Kidney (tissue), 14 donors: ENCODE results near the gene MICAL2. TPM values are rescaled to one million over a fixed set of nuclear protein-coding genes. Genes with fewer than 3 reads are reported as not detected.

Experiments used
- DNase-seq, 5 donors: peaks; one replicate each; pipeline ENCODE4 v3.0.0-alpha.2; 2013 to 2020
- FAIRE-seq: peaks from 2 replicates; lab custom pipeline; 2012; peaks lifted over from hg19 to GRCh38; lab: Jason Lieb, UNC
- H3K27ac ChIP-seq, 2 donors: one replicate each; pipeline ENCODE4 v1.7.0; 2013; ENCODE audit warnings: low read depth in 2 of 2, low read length in 2 of 2, inconsistent platforms in 1 of 2
- H3K27me3 ChIP-seq: one replicate; pipeline ENCODE4 v1.7.1; 2013; ENCODE audit warnings: low read length, inconsistent platforms; ENCODE audit not compliant: control insufficient read depth, insufficient read depth
- H3K36me3 ChIP-seq, 3 donors: one replicate each; pipeline versions ENCODE4 v1.7.0 to v1.7.1; 2013; ENCODE audit warnings: low read length in 3 of 3, control low read depth in 1 of 3, inconsistent platforms in 1 of 3; ENCODE audit not compliant: insufficient read depth in 3 of 3, control insufficient read depth in 2 of 3
- H3K4me1 ChIP-seq, 3 donors: one replicate each; pipeline versions ENCODE4 v1.7.0 to v1.7.1; 2013; ENCODE audit warnings: low read length in 3 of 3, inconsistent platforms in 1 of 3, low read depth in 1 of 3; ENCODE audit not compliant: control insufficient read depth in 2 of 3, insufficient read depth in 2 of 3
- H3K4me3 ChIP-seq, 3 donors: one replicate each; pipeline versions ENCODE4 v1.7.0 to v1.8.1; 2013; ENCODE audit warnings: low read length in 3 of 3, control low read depth in 1 of 3, inconsistent platforms in 1 of 3
- H3K9ac ChIP-seq, 3 donors: one replicate each; pipeline versions ENCODE4 v1.7.0 to v1.7.1; 2013; ENCODE audit warnings: low read length in 3 of 3, control low read depth in 1 of 3, inconsistent platforms in 1 of 3
- H3K9me3 ChIP-seq, 3 donors: one replicate each; pipeline versions ENCODE4 v1.7.0 to v1.7.1; 2013; ENCODE audit warnings: low read length in 3 of 3, control low read depth in 1 of 3, inconsistent platforms in 1 of 3; ENCODE audit not compliant: control insufficient read depth in 2 of 3, insufficient read depth in 1 of 3
- intact Hi-C: fragments of 100-400 bp; cut with DNase I; formaldehyde crosslinking; loops from one replicate; pipeline ENCODE4 v1.11.1; 2022
- polyA plus RNA-seq: library from polyadenylated mRNA; stranded (reverse); fragments of 350-450 nt; fragmentation: Illumina TruSeq; extraction: RNeasy Lipid Tissue Mini Kit (QIAGEN cat#74804); gene quantifications from one replicate; pipeline ENCODE4 v1.2.3, GENCODE V29; 2014; ENCODE audit warnings: low read depth, low replicate concordance; ENCODE audit not compliant: insufficient read depth
- total RNA-seq: library from RNA; stranded (reverse); fragmentation: NEBNext Ultra II Directional; extraction: Animal tissue kit (Norgen Biotek cat#: 25700); gene quantifications from one replicate; pipeline ENCODE4 v1.2.1, GENCODE V29; 2021
- TF ChIP-seq, protein P1 (sequence below): IDR thresholded peaks from 3 replicates; pipeline ENCODE4 v1.5.1; 2012; ENCODE audit warnings: mild to moderate bottlenecking, moderate library complexity, borderline replicate concordance; ENCODE audit not compliant: insufficient read depth; ENCODE audit errors: extremely low read depth
- donor health status: control.
- donor health status: control.
- donor health status: control.
- donor health status: control.
- donor health status: control.
- donor health status: DM: yes; HTN: yes; CAD: no.
- donor health status: Normal renal cell carcinoma (clear cell type).

Gene MICAL2
- total and polyA plus RNA-seq, 2 donors from 2014 or later = 7.8 to 64.5 TPM

DNA sequence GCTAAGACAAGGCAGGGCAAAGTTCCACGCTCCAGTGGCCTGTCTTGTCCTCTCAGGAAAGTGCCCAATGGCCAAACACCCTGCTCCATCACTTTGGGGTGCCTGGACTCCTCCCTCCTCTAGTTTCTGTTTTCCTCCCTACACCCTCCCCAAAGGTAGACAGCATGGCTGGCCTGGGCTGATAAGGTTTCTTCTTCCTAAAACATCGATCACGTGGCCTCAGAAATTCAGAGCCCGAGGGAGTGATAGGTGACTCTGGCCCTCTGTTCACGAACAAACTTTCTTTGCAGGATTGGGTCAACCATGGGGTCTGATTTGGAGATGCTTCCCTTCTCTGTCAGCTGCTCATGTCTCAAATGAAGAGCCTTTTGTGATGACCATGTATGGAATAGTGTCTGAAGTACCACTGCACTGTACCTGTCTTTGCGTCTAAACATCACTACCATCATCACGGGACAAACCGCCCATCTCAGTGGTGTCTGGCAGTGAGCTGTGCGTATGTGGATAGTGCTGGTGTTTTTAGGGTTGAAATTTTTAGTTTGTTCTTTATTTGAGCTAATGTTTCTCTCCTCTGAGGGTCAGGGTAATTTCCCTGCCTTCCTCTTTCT is 6.1 kb downstream of the MICAL2 start:
- Histone ChIP-seq H3K4me1 (no peaks in the 10 kb centered on the region), H3K36me3 (no peaks in the 10 kb centered on the region), H3K9ac (no peak overlapping the region), H3K27ac (peak overlapping the region in 1 of 2 donors; percentile 10), H3K9me3 (no peaks in the 10 kb centered on the region), H3K27me3 (no peaks in the 10 kb centered on the region), H3K4me3 (no peak overlapping the region)
- FAIRE-seq (no peak), DNase-seq (no peak)
- intact Hi-C loops = no loop called here
- TF ChIP-seq, protein P1, sequence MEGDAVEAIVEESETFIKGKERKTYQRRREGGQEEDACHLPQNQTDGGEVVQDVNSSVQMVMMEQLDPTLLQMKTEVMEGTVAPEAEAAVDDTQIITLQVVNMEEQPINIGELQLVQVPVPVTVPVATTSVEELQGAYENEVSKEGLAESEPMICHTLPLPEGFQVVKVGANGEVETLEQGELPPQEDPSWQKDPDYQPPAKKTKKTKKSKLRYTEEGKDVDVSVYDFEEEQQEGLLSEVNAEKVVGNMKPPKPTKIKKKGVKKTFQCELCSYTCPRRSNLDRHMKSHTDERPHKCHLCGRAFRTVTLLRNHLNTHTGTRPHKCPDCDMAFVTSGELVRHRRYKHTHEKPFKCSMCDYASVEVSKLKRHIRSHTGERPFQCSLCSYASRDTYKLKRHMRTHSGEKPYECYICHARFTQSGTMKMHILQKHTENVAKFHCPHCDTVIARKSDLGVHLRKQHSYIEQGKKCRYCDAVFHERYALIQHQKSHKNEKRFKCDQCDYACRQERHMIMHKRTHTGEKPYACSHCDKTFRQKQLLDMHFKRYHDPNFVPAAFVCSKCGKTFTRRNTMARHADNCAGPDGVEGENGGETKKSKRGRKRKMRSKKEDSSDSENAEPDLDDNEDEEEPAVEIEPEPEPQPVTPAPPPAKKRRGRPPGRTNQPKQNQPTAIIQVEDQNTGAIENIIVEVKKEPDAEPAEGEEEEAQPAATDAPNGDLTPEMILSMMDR = no peak

DNA sequence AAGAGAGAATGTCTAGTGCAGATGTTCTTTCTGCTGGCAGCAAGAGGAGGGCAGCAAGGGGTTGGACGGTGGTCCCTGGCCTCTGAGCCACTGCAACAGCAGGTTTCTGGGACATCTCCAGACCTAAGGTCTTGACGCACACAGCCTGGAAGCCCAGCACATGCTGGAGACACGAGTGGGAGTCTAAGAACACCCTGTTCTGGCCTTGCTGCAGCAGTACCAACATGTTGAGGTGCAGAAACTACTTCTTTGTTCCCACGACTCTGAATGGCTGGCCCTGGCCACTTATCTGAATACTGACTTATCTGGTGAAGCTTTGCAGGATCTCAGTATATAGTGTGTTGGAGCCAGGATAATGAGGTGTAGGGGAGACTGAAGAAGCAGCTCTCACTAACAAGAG is 6.8 kb downstream of the MICAL2 start:
- no peak overlapping the region for H3K27ac ChIP-seq
- no peaks in the 10 kb centered on the region for H3K9me3 ChIP-seq
- no peak for DNase-seq
- FAIRE-seq = no peak
- no peaks in the 10 kb centered on the region for H3K36me3 ChIP-seq
- no peaks in the 10 kb centered on the region for H3K27me3 ChIP-seq
- no peak overlapping the region for H3K4me3 ChIP-seq
- intact Hi-C loops = no loop called here
- TF ChIP-seq, protein P1 = no peak
- no peaks in the 10 kb centered on the region for H3K4me1 ChIP-seq
- H3K9ac ChIP-seq = no peak overlapping the region

DNA sequence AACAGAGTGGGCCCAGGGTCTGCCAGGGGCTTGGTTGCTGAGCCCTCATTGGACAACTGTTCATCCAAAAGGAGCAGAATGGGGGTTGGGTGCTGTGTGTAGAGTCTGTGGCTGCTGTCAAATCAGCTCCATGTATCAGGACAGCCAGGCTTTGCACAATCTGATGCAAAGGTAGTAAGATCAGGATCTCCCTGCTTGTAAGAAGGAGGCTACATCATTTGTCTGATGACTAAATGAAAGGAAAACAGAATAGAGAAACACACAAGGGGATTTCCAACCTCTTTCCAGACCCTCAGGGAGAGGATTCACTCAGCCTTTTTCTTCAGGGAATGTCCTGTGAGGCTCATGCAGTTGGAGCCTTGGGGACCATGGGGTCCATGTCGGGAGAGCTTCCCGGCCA is 7.2 kb downstream of the MICAL2 start:
- H3K36me3 ChIP-seq = no peaks in the 10 kb centered on the region
- no peak overlapping the region for H3K9ac ChIP-seq
- no peaks in the 10 kb centered on the region for H3K4me1 ChIP-seq
- TF ChIP-seq, protein P1 = no peak
- no peak for DNase-seq
- no peak for FAIRE-seq
- no peaks in the 10 kb centered on the region for H3K9me3 ChIP-seq
- no peak overlapping the region for H3K4me3 ChIP-seq
- H3K27me3 ChIP-seq = no peaks in the 10 kb centered on the region
- intact Hi-C loops = no loop called here
- no peak overlapping the region for H3K27ac ChIP-seq

DNA sequence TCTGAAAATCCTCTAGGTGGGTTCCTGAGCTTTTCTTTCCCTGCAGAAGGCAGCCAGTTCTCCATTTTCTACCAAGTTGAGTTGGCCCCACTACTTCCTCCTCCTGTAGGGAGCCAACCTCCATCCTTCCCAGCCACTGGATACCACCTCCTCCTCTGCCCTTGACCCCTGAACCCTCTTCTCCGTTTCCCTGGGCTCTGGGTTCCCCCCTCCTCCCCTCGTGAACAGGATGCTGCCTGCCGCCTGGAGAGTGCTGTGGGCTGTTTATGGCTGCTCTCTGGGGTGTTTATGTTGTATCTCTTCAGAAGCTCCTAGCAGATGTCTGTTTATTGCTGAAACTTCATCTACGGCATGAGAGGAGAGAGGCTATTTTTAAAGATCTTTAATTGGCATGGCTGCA is 8.6 kb downstream of the MICAL2 start:
- H3K4me1 ChIP-seq = no peaks in the 10 kb centered on the region
- intact Hi-C loops = no loop called here

More for the DNA sequence above, 8.6 kb downstream of the MICAL2 start:
- H3K9me3 ChIP-seq = no peaks in the 10 kb centered on the region
- TF ChIP-seq, protein P1 = no peak
- no peaks in the 10 kb centered on the region for H3K27me3 ChIP-seq
- no peak for FAIRE-seq
- H3K4me3 ChIP-seq = no peak overlapping the region
- H3K27ac ChIP-seq = no peak overlapping the region
- DNase-seq = peak in 1 of 5 donors; percentile 48
- H3K36me3 ChIP-seq = no peaks in the 10 kb centered on the region
- no peak overlapping the region for H3K9ac ChIP-seq
